K562 treated with DMSO at 1 percent for 24 hours (cell line): ENCODE results near the gene MAGEA9. TPM values are rescaled to one million over a fixed set of nuclear protein-coding genes. Genes with fewer than 3 reads are reported as not detected.

Experiments
- total RNA-seq: library from RNA; unstranded; fragments of 300-600 nt; gene quantifications from 2 replicates; pipeline ENCODE4 v1.2.3, GENCODE V29; 2022; ENCODE audit warnings: low read depth; ENCODE audit not compliant: insufficient read depth

The MAGEA9 gene
- total RNA-seq: 0.23 TPM in 1 of 2 replicates, not detected in the other

GRCh38 chrX:149781727-149782126 is at the start of gene MAGEA9:
Gene MAGEA9, plus strand, starts transcription at chrX:149781930. Its CDS starts 4,281 bp downstream, at chrX:149786211.

GRCh38 chrX:149773768-149774167 is 8.0 kb upstream of the MAGEA9 start, which contains the start of gene HSFX1:
Gene HSFX1, plus strand, starts transcription at chrX:149774068. Its CDS starts 614 bp downstream, at chrX:149774682.

Other genes starting within 250 kb of the MAGEA9 start
- 20.8 and 28.4 TPM in 2 replicates for gene EOLA1, start 240.9 kb upstream of the MAGEA9 start, total RNA-seq
- not detected in 2 replicates for gene HSFX3, start 232.0 kb upstream of the MAGEA9 start, total RNA-seq
- gene MAGEA9B, start 194.5 kb upstream of the MAGEA9 start, total RNA-seq: 30.7 and 32.8 TPM in 2 replicates
- gene HSFX2, start 186.6 kb upstream of the MAGEA9 start, total RNA-seq: 0.53 TPM in 1 of 2 replicates, not detected in the other
- 9.4 and 12.3 TPM in 2 replicates for gene TMEM185A, start 150.1 kb upstream of the MAGEA9 start, total RNA-seq
- 0.81 and 0.86 TPM in 2 replicates for gene MAGEA11, start 69.9 kb upstream of the MAGEA9 start, total RNA-seq
- gene HSFX1, start 7.9 kb upstream of the MAGEA9 start, total RNA-seq: 0.44 TPM in 1 of 2 replicates, not detected in the other
- 8.1 and 8.4 TPM in 2 replicates for gene MAGEA8, start 99.3 kb downstream of the MAGEA9 start, total RNA-seq
- gene HSFX4, start 147.6 kb downstream of the MAGEA9 start, total RNA-seq: not detected in 2 replicates
- 40.2 and 45.2 TPM in 2 replicates for gene EOLA2, start 156.6 kb downstream of the MAGEA9 start, total RNA-seq